Heart left ventricle (tissue), 16 donors: ENCODE measurements around the gene GRIN1. TPM values are rescaled to one million over a fixed set of nuclear protein-coding genes. Genes with fewer than 3 reads are reported as not detected.
A peak's percentile ranks its signal among the peaks of the same experiment; 100 is the strongest.
"Not testable (repeated sequence)": the region's sequence is repeated elsewhere in the genome, so short reads cannot be mapped to it uniquely, and the experiment has no call there.

Source experiments
- ATAC-seq, 4 donors: fragments of 200-7000 bp; cut with Tn5 transposase; one replicate each; pipeline ENCODE4 v1.9.1; 2020 to 2022; ENCODE audit warnings: moderate library complexity in 4 of 4, mild to moderate bottlenecking in 3 of 4, moderate number of reproducible peaks in 1 of 4
- DNase-seq, 5 donors: peaks; one replicate each; pipeline ENCODE4 v3.0.0-alpha.2; 2020
- H3K27ac ChIP-seq, 12 donors: fragments of 200-600 bp; sonication (generic) in 4 of 12; one replicate each; pipeline versions ENCODE4 v1.5.0 to v1.8.0; 2016 to 2022; ENCODE audit warnings: mild to moderate bottlenecking in 2 of 12
- H3K27me3 ChIP-seq, 9 donors: fragments of 200-600 bp; sonication (generic) in 2 of 9; one replicate each; pipeline versions ENCODE4 v1.5.1 to v1.8.0; 2016 to 2022; ENCODE audit warnings: mild to moderate bottlenecking in 3 of 9
- H3K36me3 ChIP-seq, 9 donors: fragments of 200-600 bp; sonication (generic) in 2 of 9; one replicate each; pipeline versions ENCODE4 v1.5.0 to v1.8.0; 2018 to 2022; ENCODE audit warnings: mild to moderate bottlenecking in 2 of 9
- H3K4me1 ChIP-seq, 12 donors: fragments of 200-600 bp; sonication (generic) in 4 of 12; one replicate each; pipeline versions ENCODE4 v1.5.0 to v1.8.0; 2016 to 2022; ENCODE audit warnings: mild to moderate bottlenecking in 3 of 12
- H3K4me3 ChIP-seq, 12 donors: fragments of 200-600 bp; sonication (generic) in 4 of 12; one replicate each; pipeline versions ENCODE4 v1.5.0 to v1.8.0; 2017 to 2022; ENCODE audit warnings: mild to moderate bottlenecking in 9 of 12, moderate library complexity in 4 of 12
- H3K9me3 ChIP-seq, 12 donors: fragments of 200-600 bp; sonication (generic) in 4 of 12; one replicate each; pipeline versions ENCODE4 v1.5.0 to v1.8.0; 2016 to 2022; ENCODE audit warnings: mild to moderate bottlenecking in 1 of 12
- CTCF ChIP-seq, 12 donors: fragments of 200-600 bp; sonication (generic) in 4 of 12; IDR thresholded peaks; one replicate each; pipeline versions ENCODE4 v1.5.0 to v1.8.0; 2018 to 2022; ENCODE audit warnings: antibody characterized with exemption in 12 of 12, mild to moderate bottlenecking in 5 of 12
- POLR2A ChIP-seq, 2 donors: fragments of 450-650 bp; IDR thresholded peaks; one replicate each; pipeline ENCODE4 v1.6.1; 2017; ENCODE audit warnings: antibody characterized with exemption in 2 of 2, mild to moderate bottlenecking in 2 of 2, moderate library complexity in 2 of 2
- WGBS, 4 donors: extraction: QIAGEN DNeasy Blood & Tissue Kit in 2 of 4; methylation state at CpG; one replicate each; pipeline versions ENCODE4 v1.1.5 to v1.1.7; 2013 to 2018; 5-methylcytosine and 5-hydroxymethylcytosine counted together
- intact Hi-C, 10 donors: fragments of 100-400 bp; cut with DNase I; formaldehyde crosslinking; loops; one replicate each; pipeline versions ENCODE4 v1.11.1 to v1.14.2; 2022
- polyA plus RNA-seq, 2 donors: library from polyadenylated mRNA; stranded (reverse); fragments of 200-250 nt; gene quantifications; one replicate each; pipeline ENCODE4 v1.2.3, GENCODE V29; 2013
- total RNA-seq, 9 donors: library from RNA; depleted of rRNA in 2 of 9; stranded (reverse); fragments of >200 nt in 2 of 9; fragmentation: NEBNext Ultra II Directional in 3 of 9; extraction: Animal tissue kit (Norgen Biotek cat#: 25700) in 3 of 9; gene quantifications; one replicate each; pipeline versions ENCODE4 v1.1.0 to v1.2.4, GENCODE V29; 2016 to 2023
- donor health status: ischemic (EF 13 %, LVEDD 7.1; RV severe dilation, severe dysfunction).
- donor health status: healthy with polysubstance abuse.
- donor health status: DM: no; HTN: yes; CAD: no.
- donor health status: DM: no; HTN: no; CAD: no.
- donor health status: ischemic (EF 25% LVEDD 6.9; RV normal size, moderate dysfunction).
- donor health status: ischemic (EF 25% LVEDD 5.7; RV mildly dilated, moderate dysfunction).
- donor health status: healthy.
- donor health status: DM: yes; HTN: yes; CAD: no.
- donor health status: ischemic (EF 35%, LVEDD 5.7; RV mildly dilated, moderate dysfunction).
- donor health status: nonischemic (EF 11% LVEDD 7.7; RV severe dilation, severe dysfunction).
- donor health status: DM: yes; HTN: yes; CAD: no.
- donor health status: PGD.
- donor health status: ischemic (EF 29% LVEDD 5.4; RV normal size, mild dysfunction).
- donor health status: nonischemic (EF 23%, LVEDD 6.1; RV moderate dilation, normal function).

GRIN1 gene
- total and polyA plus RNA-seq, 11 donors = 0.10 TPM; not detected in 10

- intact Hi-C loops = loop anchor here in 2 of 10 donors (5.0 to 10.0 kb wide), 3 partner anchors 69 to 121 kb away; partner anchors contain the start of genes ANAPC2 (in 1 of the 2), CYSRT1 (in 1 of the 2), RNF224 (in 1 of the 2) and SSNA1 (in 1 of the 2)
- DNase-seq = no peak
- WGBS, 4 donors = 46 to 57% (median 49%) methylated on average over 4 to 6 of the region's 6 CpGs
- H3K36me3 ChIP-seq = peaks cover 0 to 23% (median 11%) of the 10 kb centered on the region in 9 donors
- TF ChIP-seq POLR2A (IDR thresholded peaks at IDR 0.05) (no peak), CTCF (IDR thresholded peaks at IDR 0.05) (no peak)
- H3K27ac ChIP-seq = peak overlapping the region in 11 of 12 donors; percentile 50 to 90 (median 73)
- peak; percentile 33 to 66 (median 42) for ATAC-seq
- H3K9me3 ChIP-seq = no peaks in the 10 kb centered on the region
- H3K27me3 ChIP-seq = no peaks in the 10 kb centered on the region
- no peak overlapping the region for H3K4me3 ChIP-seq
- peaks cover 0 to 45% (median 23%) of the 10 kb centered on the region in 12 donors for H3K4me1 ChIP-seq
Measured at GRCh38 chr9:137116027-137116507, 22.9 kb upstream of the GRIN1 start.

GRCh38 chr9:137116728-137117127 is 22.2 kb upstream of the GRIN1 start:
- Histone ChIP-seq H3K9me3 (no peaks in the 10 kb centered on the region), H3K4me1 (peaks cover 0 to 45% (median 23%) of the 10 kb centered on the region in 12 donors), H3K4me3 (no peak overlapping the region), H3K27me3 (no peaks in the 10 kb centered on the region), H3K27ac (peak overlapping the region in 11 of 12 donors; percentile 50 to 90 (median 73)), H3K36me3 (peaks cover 0 to 17% (median 9%) of the 10 kb centered on the region in 9 donors)
- intact Hi-C loops = loop anchor here in 2 of 10 donors (5.0 to 10.0 kb wide), 3 partner anchors 68 to 121 kb away; partner anchors contain the start of genes ANAPC2 (in 1 of the 2), CYSRT1 (in 1 of the 2), RNF224 (in 1 of the 2) and SSNA1 (in 1 of the 2)
- ATAC-seq = peak in 3 of 4 donors; percentile 11 to 23 (median 21)
- DNase-seq = peak in 1 of 5 donors; percentile 61
- TF ChIP-seq POLR2A (IDR thresholded peaks at IDR 0.05) = no peak
- TF ChIP-seq CTCF (IDR thresholded peaks at IDR 0.05) = no peak
- 35 to 43% (median 38%) methylated on average over 15 to 17 of the region's 17 CpGs for WGBS, 4 donors

GRCh38 chr9:137117269-137117731 is 21.7 kb upstream of the GRIN1 start:
- TF ChIP-seq POLR2A (IDR thresholded peaks at IDR 0.05) (no peak), CTCF (IDR thresholded peaks at IDR 0.05) (no peak)
- DNase-seq (no peak), ATAC-seq (peak in 3 of 4 donors; percentile 10 to 13 (median 10))
- peak overlapping the region in 11 of 12 donors; percentile 50 to 90 (median 73) for H3K27ac ChIP-seq
- H3K4me1 ChIP-seq = peaks cover 0 to 45% (median 23%) of the 10 kb centered on the region in 12 donors
- H3K36me3 ChIP-seq = peaks cover 0 to 11% (median 5%) of the 10 kb centered on the region in 9 donors
- no peak overlapping the region for H3K4me3 ChIP-seq
- WGBS, 4 donors = 70 to 84% (median 78%) methylated on average over 14 to 15 of the region's 15 CpGs
- intact Hi-C loops = loop anchor here in 2 of 10 donors (5.0 to 10.0 kb wide), 3 partner anchors 68 to 120 kb away; partner anchors contain the start of genes ANAPC2 (in 1 of the 2), CYSRT1 (in 1 of the 2), RNF224 (in 1 of the 2) and SSNA1 (in 1 of the 2)
- H3K27me3 ChIP-seq = no peaks in the 10 kb centered on the region
- no peaks in the 10 kb centered on the region for H3K9me3 ChIP-seq

GRCh38 chr9:137118092-137118603 is 20.8 kb upstream of the GRIN1 start:
- H3K36me3 ChIP-seq, H3K27me3 ChIP-seq, DNase-seq, H3K4me3 ChIP-seq, H3K9me3 ChIP-seq, ATAC-seq: not testable (repeated sequence)
- Histone ChIP-seq H3K27ac (peak overlapping the region in 2 of 12 donors; percentile 87 to 90), H3K4me1 (peaks cover 0 to 45% (median 23%) of the 10 kb centered on the region in 12 donors)
- intact Hi-C loops = loop anchor here in 4 of 10 donors (2.0 to 10.0 kb wide), 5 partner anchors 67 to 119 kb away; partner anchors contain the start of genes RNF224 (in 2 of the 4), ANAPC2 (in 1 of the 4), CYSRT1 (in 1 of the 4) and SSNA1 (in 1 of the 4)
- WGBS, 4 donors = 86 to 89% (median 87%) methylated on average over 12 of the region's 12 CpGs

GRCh38 chr9:137121927-137122795 is 16.8 kb upstream of the GRIN1 start:
- intact Hi-C loops = loop anchor here in 7 of 10 donors (1.0 to 10.0 kb wide), 5 partner anchors 63 to 303 kb away; partner anchors contain the start of genes RNF224 (in 6 of the 7), ANAPC2 (in 3 of the 7), CYSRT1 (in 3 of the 7) and SSNA1 (in 3 of the 7)
- peaks cover 0 to 15% (median 9%) of the 10 kb centered on the region in 12 donors for H3K4me1 ChIP-seq
- DNase-seq, H3K27me3 ChIP-seq, H3K27ac ChIP-seq, H3K36me3 ChIP-seq, ATAC-seq, H3K4me3 ChIP-seq, H3K9me3 ChIP-seq: not testable (repeated sequence)
- 72 to 75% (median 73%) methylated on average over 14 to 25 of the region's 25 CpGs for WGBS, 4 donors

GRCh38 chr9:137122796-137123467 is 16.0 kb upstream of the GRIN1 start:
- not testable (repeated sequence) for H3K4me3 ChIP-seq, H3K9me3 ChIP-seq, H3K36me3 ChIP-seq, H3K27me3 ChIP-seq, DNase-seq, ATAC-seq, H3K27ac ChIP-seq
- intact Hi-C loops = loop anchor here in 7 of 10 donors (2.0 to 10.0 kb wide), 4 partner anchors 62 to 302 kb away; partner anchors contain the start of genes RNF224 (in 5 of the 7), ANAPC2 (in 3 of the 7), CYSRT1 (in 3 of the 7) and SSNA1 (in 3 of the 7)
- WGBS, 4 donors = 87 to 93% (median 90%) methylated on average over 16 of the region's 16 CpGs
- peaks cover 0 to 18% (median 13%) of the 10 kb centered on the region in 12 donors for H3K4me1 ChIP-seq
